Activated CD8-positive, alpha-beta T cell treated with anti-CD3 and anti-CD28 coated beads for 36 hours (primary cell): ENCODE results near the gene BARX1. TPM values are rescaled to one million over a fixed set of nuclear protein-coding genes. Genes with fewer than 3 reads are reported as not detected.

Experiments used
- ATAC-seq: fragments of 200-7000 bp; cut with Tn5 transposase; one replicate; pipeline ENCODE4 v1.10.0; 2021; ENCODE audit warnings: mild to moderate bottlenecking, moderate library complexity
- CTCF ChIA-PET: fragments of 350-600 bp; sonication (Branson Sonifier 250); formaldehyde crosslinking; loops from one replicate; lab custom pipeline; 2021; ENCODE audit warnings: antibody characterized with exemption; lab: Charles Lee
- POLR2A ChIA-PET: fragments of 350-600 bp; sonication (Branson Sonifier 250); formaldehyde crosslinking; loops from one replicate; lab custom pipeline; 2021; ENCODE audit warnings: antibody characterized with exemption; lab: Charles Lee
- DNase-seq: peaks from one replicate; pipeline ENCODE4 v3.0.0-alpha.2; 2020
- H3K27ac Mint-ChIP-seq: one replicate; pipeline ENCODE4 v1.8.0; 2021; ENCODE audit warnings: mild to moderate bottlenecking, mixed read lengths
- H3K27me3 Mint-ChIP-seq: one replicate; pipeline ENCODE4 v1.8.0; 2021; ENCODE audit warnings: mixed read lengths
- H3K36me3 Mint-ChIP-seq: one replicate; pipeline ENCODE4 v1.8.0; 2021; ENCODE audit warnings: low read depth, mixed read lengths
- H3K4me1 Mint-ChIP-seq: one replicate; pipeline ENCODE4 v1.8.0; 2021; ENCODE audit warnings: low read depth, mixed read lengths
- H3K4me3 Mint-ChIP-seq: one replicate; pipeline ENCODE4 v1.8.0; 2021; ENCODE audit warnings: mild to moderate bottlenecking, moderate library complexity, mixed read lengths
- H3K9me3 Mint-ChIP-seq: one replicate; pipeline ENCODE4 v1.8.0; 2021; ENCODE audit warnings: mixed read lengths
- CTCF ChIP-seq: fragments of 200-600 bp; IDR thresholded peaks from one replicate; pipeline ENCODE4 v1.8.0; 2022; ENCODE audit warnings: antibody characterized with exemption, mild to moderate bottlenecking
- intact Hi-C: fragments of 100-400 bp; cut with micrococcal nuclease; formaldehyde crosslinking; loops from one replicate; pipeline ENCODE4 v1.10.0; 2022
- total RNA-seq, 2 experiments: library from RNA; stranded (reverse); gene quantifications; one replicate each; pipeline ENCODE4 v1.2.3, GENCODE V29; 2021

BARX1 gene
- total RNA-seq, 2 experiments from 2014 or later = 6.6 to 7.6 TPM

- peaks cover 3% of the 10 kb centered on the region for H3K9me3 Mint-ChIP-seq
- no peak for TF ChIP-seq CTCF
- H3K27ac Mint-ChIP-seq = no peak overlapping the region
- H3K27me3 Mint-ChIP-seq = no peaks in the 10 kb centered on the region
- H3K4me3 Mint-ChIP-seq = no peak overlapping the region
- no peaks in the 10 kb centered on the region for H3K36me3 Mint-ChIP-seq
- ChIA-PET POLR2A (no interaction called here), CTCF (no interaction called here)
- ATAC-seq (no peak), DNase-seq (no peak)
- intact Hi-C loops = no loop called here
- peaks cover 8% of the 10 kb centered on the region for H3K4me1 Mint-ChIP-seq
Observed at GRCh38 chr9:93902780-93903655, 52.1 kb downstream of the BARX1 start.

GRCh38 chr9:93902051-93902779, 52.9 kb downstream of the BARX1 start:
- H3K4me3 Mint-ChIP-seq = no peak overlapping the region
- no peak for TF ChIP-seq CTCF
- no peak overlapping the region for H3K27ac Mint-ChIP-seq
- H3K9me3 Mint-ChIP-seq = peaks cover 3% of the 10 kb centered on the region
- DNase-seq (no peak), ATAC-seq (no peak)
- H3K27me3 Mint-ChIP-seq = no peaks in the 10 kb centered on the region
- peaks cover 15% of the 10 kb centered on the region for H3K4me1 Mint-ChIP-seq
- intact Hi-C loops = no loop called here
- CTCF ChIA-PET = no interaction called here
- POLR2A ChIA-PET = no interaction called here
- H3K36me3 Mint-ChIP-seq = no peaks in the 10 kb centered on the region

Other genes starting within 250 kb of the BARX1 start
- gene PTPDC1, start 129.1 kb upstream of the BARX1 start, total RNA-seq = 1 to 10 TPM; 4.9 to 5.6 TPM